ENCODE data around the gene FGF14. TPM values are rescaled to one million over a fixed set of nuclear protein-coding genes. Genes with fewer than 3 reads are reported as not detected.

FGF14 gene
- total RNA-seq, 2 donors from 2014 or later, result under 0.01 to 0.28 TPM

DNA sequence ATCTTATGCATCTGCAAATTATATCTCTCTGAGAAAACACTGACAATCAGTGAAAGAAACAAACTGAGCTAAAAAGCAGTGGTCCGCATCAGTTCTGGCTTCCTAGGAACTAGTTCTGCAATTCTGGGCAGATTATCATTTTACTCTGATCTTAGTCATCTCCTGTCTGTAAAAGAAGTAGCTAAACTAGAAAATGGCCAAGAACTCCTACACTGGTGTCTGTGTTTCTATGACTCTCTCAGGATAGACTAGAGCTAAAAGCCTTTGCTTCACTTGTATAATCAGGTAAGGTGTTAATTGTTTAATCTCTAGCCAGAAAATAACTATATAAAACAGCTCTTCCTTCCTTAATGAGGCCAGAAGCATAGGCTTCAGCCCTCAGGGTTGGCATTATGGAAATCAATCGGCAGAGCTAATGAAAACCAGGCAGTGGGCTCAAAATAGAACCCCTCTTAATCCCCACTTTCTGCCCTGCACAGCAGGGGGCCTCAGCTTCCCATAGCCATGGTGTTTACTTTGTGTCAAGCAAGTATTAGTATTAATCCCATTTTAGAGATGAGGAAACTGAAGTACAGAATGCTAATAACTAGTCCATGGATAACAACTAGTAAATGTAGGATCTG lies 459.2 kb downstream of the FGF14 start:
- H3K4me3 ChIP-seq, result no peak overlapping the region
- no peaks in the 10 kb centered on the region for H3K36me3 ChIP-seq
- no peak for TF ChIP-seq POLR2A (IDR thresholded peaks at IDR 0.05)
- TF ChIP-seq, protein P1, sequence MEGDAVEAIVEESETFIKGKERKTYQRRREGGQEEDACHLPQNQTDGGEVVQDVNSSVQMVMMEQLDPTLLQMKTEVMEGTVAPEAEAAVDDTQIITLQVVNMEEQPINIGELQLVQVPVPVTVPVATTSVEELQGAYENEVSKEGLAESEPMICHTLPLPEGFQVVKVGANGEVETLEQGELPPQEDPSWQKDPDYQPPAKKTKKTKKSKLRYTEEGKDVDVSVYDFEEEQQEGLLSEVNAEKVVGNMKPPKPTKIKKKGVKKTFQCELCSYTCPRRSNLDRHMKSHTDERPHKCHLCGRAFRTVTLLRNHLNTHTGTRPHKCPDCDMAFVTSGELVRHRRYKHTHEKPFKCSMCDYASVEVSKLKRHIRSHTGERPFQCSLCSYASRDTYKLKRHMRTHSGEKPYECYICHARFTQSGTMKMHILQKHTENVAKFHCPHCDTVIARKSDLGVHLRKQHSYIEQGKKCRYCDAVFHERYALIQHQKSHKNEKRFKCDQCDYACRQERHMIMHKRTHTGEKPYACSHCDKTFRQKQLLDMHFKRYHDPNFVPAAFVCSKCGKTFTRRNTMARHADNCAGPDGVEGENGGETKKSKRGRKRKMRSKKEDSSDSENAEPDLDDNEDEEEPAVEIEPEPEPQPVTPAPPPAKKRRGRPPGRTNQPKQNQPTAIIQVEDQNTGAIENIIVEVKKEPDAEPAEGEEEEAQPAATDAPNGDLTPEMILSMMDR (IDR thresholded peaks at IDR 0.05), result no peak
- no peak for TF ChIP-seq POLR2AphosphoS5 (IDR thresholded peaks at IDR 0.05)
- H3K9me3 ChIP-seq, result no peaks in the 10 kb centered on the region
- H3K4me1 ChIP-seq (replicated peaks), result no peaks in the 10 kb centered on the region
- WGBS, result 61% methylated on average over 2 of the region's 2 CpGs
- no peak overlapping the region for H3K27ac ChIP-seq
- intact Hi-C loops (cut with DNase I), result no loop called here
- DNase-seq (ENCODE audit: low spot score), result no peak
- H3K27me3 ChIP-seq (replicated peaks; ENCODE audit: insufficient read depth), result no peaks in the 10 kb centered on the region

DNA sequence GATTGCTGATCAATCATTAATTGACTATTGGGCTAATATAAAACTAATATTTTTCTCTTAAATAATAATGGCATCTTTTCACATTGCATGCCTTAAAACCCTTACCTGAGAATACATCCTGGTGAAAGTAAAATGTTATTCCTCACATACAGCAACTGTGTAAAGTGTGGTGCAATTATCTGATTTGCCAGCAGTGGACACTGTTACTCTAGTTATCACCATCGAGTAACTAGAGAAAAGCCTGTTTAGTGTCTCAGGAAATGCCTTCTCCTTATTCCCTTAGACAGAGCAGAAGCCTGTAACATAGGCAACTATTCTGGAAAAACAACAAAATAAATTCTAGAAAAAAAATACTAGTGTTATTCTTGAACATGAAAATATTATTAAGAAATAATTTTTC lies 459.8 kb downstream of the FGF14 start:
- intact Hi-C loops (cut with DNase I), result no loop called here
- H3K9me3 ChIP-seq, result no peaks in the 10 kb centered on the region
- no peaks in the 10 kb centered on the region for H3K27me3 ChIP-seq (replicated peaks; ENCODE audit: insufficient read depth)
- H3K27ac ChIP-seq, result no peak overlapping the region
- no peak overlapping the region for H3K4me3 ChIP-seq
- H3K4me1 ChIP-seq (replicated peaks), result no peaks in the 10 kb centered on the region
- 5% methylated on average over 1 of the region's 1 CpG for WGBS
- DNase-seq (ENCODE audit: low spot score), result no peak
- no peak for TF ChIP-seq POLR2AphosphoS5 (IDR thresholded peaks at IDR 0.05)
- TF ChIP-seq, protein P1 (IDR thresholded peaks at IDR 0.05), result peak in 3 of 4 experiments; percentile 18 to 71 (median 57)
- TF ChIP-seq POLR2A (IDR thresholded peaks at IDR 0.05), result no peak
- no peaks in the 10 kb centered on the region for H3K36me3 ChIP-seq

DNA sequence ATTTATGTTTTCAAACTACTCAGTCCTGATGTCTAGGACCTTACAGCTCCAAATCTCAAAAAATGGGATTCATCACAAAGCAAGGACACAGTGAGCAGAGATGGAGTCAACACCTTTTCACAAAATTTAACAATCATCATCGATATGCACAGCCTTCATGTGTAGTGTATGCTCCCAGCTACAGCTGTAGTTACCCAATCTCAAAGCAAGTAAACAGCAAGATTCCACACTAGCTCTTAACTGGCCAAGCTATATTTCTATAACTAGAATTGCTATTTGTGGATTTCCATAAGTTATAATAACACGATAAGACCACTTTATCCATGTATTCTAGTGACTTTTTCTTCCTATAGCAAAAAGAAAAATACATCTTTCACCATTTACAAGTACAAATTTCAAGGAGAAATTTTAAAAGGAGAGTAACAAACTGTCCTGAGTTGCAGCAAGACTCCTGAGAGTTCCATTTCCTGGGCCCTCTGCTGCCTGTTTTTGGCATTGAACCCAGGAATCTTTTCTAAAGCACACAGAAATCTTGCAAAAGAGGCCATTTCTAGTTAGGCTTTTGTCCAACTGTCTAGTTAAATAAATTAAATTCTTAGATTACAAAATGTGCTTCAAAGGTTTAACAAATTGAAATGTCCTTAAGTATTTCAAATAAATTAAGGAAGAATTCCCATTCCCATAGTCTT lies 460.6 kb downstream of the FGF14 start:
- WGBS, result 49% methylated on average over 2 of the region's 2 CpGs
- Histone ChIP-seq H3K4me3 (no peak overlapping the region), H3K27ac (no peak overlapping the region), H3K27me3 (replicated peaks; ENCODE audit: insufficient read depth) (no peaks in the 10 kb centered on the region), H3K36me3 (no peaks in the 10 kb centered on the region), H3K9me3 (no peaks in the 10 kb centered on the region), H3K4me1 (replicated peaks) (no peaks in the 10 kb centered on the region)
- intact Hi-C loops (cut with DNase I), result no loop called here
- TF ChIP-seq POLR2A (IDR thresholded peaks at IDR 0.05) (no peak), POLR2AphosphoS5 (IDR thresholded peaks at IDR 0.05) (no peak)
- TF ChIP-seq, protein P1 (IDR thresholded peaks at IDR 0.05), result peak in 1 of 4 experiments; percentile 21
- no peak for DNase-seq (ENCODE audit: low spot score)

DNA sequence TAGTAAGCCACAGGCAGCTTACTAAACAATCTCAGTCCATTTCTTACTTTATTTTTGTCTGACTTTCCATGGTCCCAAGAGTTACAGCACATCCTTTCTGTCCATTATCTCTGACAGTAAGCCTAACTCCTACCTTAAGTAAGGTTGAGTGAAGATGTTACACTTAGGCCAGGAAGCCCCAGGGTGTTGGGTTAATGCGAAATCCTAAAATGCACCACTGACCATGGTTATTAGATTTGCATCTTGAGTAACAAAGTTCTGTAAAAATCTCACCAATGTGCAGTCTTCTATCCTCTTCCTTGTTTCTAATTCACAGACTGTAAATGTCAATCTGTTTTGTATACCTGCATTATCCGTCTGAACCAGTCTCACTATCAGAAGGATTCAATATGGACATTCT lies 462.5 kb downstream of the FGF14 start:
- intact Hi-C loops (cut with DNase I), result no loop called here
- Histone ChIP-seq H3K4me1 (replicated peaks) (no peaks in the 10 kb centered on the region), H3K9me3 (no peaks in the 10 kb centered on the region), H3K4me3 (no peak overlapping the region), H3K36me3 (no peaks in the 10 kb centered on the region), H3K27ac (no peak overlapping the region), H3K27me3 (replicated peaks; ENCODE audit: insufficient read depth) (no peaks in the 10 kb centered on the region)
- no peak for DNase-seq (ENCODE audit: low spot score)
- 41% methylated on average over 2 of the region's 2 CpGs for WGBS
- TF ChIP-seq POLR2AphosphoS5 (IDR thresholded peaks at IDR 0.05), result no peak
- no peak for TF ChIP-seq POLR2A (IDR thresholded peaks at IDR 0.05)
- TF ChIP-seq, protein P1 (IDR thresholded peaks at IDR 0.05), result no peak

DNA sequence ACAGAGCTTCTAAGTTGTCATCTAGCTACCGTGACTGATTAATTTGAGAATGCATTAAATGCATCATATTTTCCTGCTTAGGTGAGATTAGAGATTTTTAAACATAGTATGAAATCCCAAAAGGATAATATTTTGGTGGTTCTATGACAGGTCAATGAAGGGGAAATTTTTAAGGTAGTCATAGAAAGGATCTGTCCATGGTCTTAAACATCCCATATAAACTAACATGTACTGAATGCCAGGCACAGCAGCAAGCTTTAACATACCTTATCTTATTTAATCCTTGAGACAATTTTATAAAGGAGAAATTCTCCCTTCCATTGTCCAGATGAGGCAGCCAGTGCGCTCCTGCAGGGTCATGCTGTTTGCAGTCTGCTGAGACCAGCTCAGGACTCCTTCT lies 466.0 kb downstream of the FGF14 start:
- intact Hi-C loops (cut with DNase I), result no loop called here
- WGBS, result 93% methylated on average over 2 of the region's 2 CpGs
- Histone ChIP-seq H3K36me3 (no peaks in the 10 kb centered on the region), H3K4me1 (replicated peaks) (no peaks in the 10 kb centered on the region), H3K9me3 (no peaks in the 10 kb centered on the region), H3K27ac (no peak overlapping the region), H3K27me3 (replicated peaks; ENCODE audit: insufficient read depth) (no peaks in the 10 kb centered on the region), H3K4me3 (no peak overlapping the region)
- TF ChIP-seq POLR2A (IDR thresholded peaks at IDR 0.05) (no peak), POLR2AphosphoS5 (IDR thresholded peaks at IDR 0.05) (no peak)
- TF ChIP-seq, protein P1 (IDR thresholded peaks at IDR 0.05), result no peak
- no peak for DNase-seq (ENCODE audit: low spot score)
